Measurements from ENCODE around the gene PPM1A. TPM values are rescaled to one million over a fixed set of nuclear protein-coding genes. Genes with fewer than 3 reads are reported as not detected.

PPM1A gene
- total and polyA plus RNA-seq, 2 of the 13 experiments (the other 11 are each of a cell fraction or from before 2014, with no cell fraction given) = 23.3 to 29.8 TPM

DNA sequence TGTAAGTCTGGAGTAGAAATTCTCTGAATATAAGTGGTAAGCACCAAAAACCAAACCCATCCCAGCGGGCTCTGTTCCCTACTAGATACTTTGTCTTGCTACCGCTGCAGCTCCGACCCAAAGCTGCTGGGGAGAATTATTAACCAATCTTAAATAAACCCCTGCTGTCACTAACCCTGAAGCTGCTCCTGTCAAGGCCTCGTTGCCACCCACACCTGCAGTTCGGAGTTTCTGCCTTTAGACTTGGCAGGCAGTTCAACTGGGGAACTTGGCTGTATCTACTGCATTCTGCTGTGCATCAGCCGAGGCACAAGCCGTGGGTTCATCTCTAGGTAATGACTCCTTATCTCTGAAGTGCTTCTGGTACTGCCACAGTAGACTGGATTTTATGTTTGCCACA is 55.5 kb downstream of the PPM1A start:
- DNase-seq (ENCODE audit: low spot score) = peak; percentile 56
- Histone ChIP-seq H3K9ac (ENCODE audit: insufficient read depth, low read depth, low read length) (no peak overlapping the region), H2AFZ (ENCODE audit: low read length) (no peak overlapping the region), H3K4me3 (replicated peaks in 1 of 3; ENCODE audit: insufficient read depth in 1 of 3, low read depth in 2 of 3, low read length in 3 of 3) (no peak overlapping the region), H3K9me3 (ENCODE audit: low read length) (no peaks in the 10 kb centered on the region), H3K36me3 (replicated peaks in 1 of 2; ENCODE audit: control insufficient read depth in 1 of 2, insufficient read depth in 2 of 2, low read length in 2 of 2) (no peaks in the 10 kb centered on the region), H3K4me1 (ENCODE audit: insufficient read depth, low read length) (peaks cover 17% of the 10 kb centered on the region), H3K27ac (ENCODE audit: extremely low read length, insufficient read depth, low read length) (no peak overlapping the region), H3K4me2 (ENCODE audit: low read depth, low read length) (peak overlapping the region; percentile 15), H3K27me3 (ENCODE audit: control insufficient read depth in 1 of 2, insufficient read depth in 2 of 2, low read length in 2 of 2) (no peaks in the 10 kb centered on the region), H4K20me1 (ENCODE audit: insufficient read depth, low read length) (no peaks in the 10 kb centered on the region), H3K79me2 (ENCODE audit: insufficient read depth, low read length) (no peaks in the 10 kb centered on the region)
- peak; percentile 97 for ATAC-seq
- ChIA-PET POLR2A (no interaction called here), CTCF (ENCODE audit: low intra/inter-chr PET ratio, low total read pairs) (no interaction called here)
- intact Hi-C loops (cut with micrococcal nuclease; ENCODE audit: unreplicated experiment) (no loop called here), in situ Hi-C loops (cut with HindIII; ENCODE audit: extremely low pct_ligation_motif_present, low pct_unique_long_range_greater_than_20kb) (no loop called here)
- WGBS (ENCODE audit: low lambda C conversion rate) = 8% methylated on average over 6 of the region's 7 CpGs
- FAIRE-seq = peak; percentile 84
- no TSS peak for BruUV-seq (replicated peaks)
- TF ChIP-seq, protein P1, sequence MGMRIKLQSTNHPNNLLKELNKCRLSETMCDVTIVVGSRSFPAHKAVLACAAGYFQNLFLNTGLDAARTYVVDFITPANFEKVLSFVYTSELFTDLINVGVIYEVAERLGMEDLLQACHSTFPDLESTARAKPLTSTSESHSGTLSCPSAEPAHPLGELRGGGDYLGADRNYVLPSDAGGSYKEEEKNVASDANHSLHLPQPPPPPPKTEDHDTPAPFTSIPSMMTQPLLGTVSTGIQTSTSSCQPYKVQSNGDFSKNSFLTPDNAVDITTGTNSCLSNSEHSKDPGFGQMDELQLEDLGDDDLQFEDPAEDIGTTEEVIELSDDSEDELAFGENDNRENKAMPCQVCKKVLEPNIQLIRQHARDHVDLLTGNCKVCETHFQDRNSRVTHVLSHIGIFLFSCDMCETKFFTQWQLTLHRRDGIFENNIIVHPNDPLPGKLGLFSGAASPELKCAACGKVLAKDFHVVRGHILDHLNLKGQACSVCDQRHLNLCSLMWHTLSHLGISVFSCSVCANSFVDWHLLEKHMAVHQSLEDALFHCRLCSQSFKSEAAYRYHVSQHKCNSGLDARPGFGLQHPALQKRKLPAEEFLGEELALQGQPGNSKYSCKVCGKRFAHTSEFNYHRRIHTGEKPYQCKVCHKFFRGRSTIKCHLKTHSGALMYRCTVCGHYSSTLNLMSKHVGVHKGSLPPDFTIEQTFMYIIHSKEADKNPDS (CRISPR knock-in tag; IDR thresholded peaks at IDR 0.05) = no peak
- TF ChIP-seq, protein P2, sequence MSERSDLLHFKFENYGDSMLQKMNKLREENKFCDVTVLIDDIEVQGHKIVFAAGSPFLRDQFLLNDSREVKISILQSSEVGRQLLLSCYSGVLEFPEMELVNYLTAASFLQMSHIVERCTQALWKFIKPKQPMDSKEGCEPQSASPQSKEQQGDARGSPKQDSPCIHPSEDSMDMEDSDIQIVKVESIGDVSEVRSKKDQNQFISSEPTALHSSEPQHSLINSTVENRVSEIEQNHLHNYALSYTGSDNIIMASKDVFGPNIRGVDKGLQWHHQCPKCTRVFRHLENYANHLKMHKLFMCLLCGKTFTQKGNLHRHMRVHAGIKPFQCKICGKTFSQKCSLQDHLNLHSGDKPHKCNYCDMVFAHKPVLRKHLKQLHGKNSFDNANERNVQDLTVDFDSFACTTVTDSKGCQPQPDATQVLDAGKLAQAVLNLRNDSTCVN (CRISPR knock-in tag; IDR thresholded peaks at IDR 0.05; ENCODE audit: borderline replicate concordance) = no peak
- TF ChIP-seq NR2C2 (CRISPR knock-in tag; IDR thresholded peaks at IDR 0.05; ENCODE audit: borderline replicate concordance) = no peak
- no peak for TF ChIP-seq CEBPB (IDR thresholded peaks at IDR 0.05; ENCODE audit: borderline replicate concordance, low read depth, low read length)
- no peak for TF ChIP-seq ZFP36L2 (CRISPR knock-in tag; IDR thresholded peaks at IDR 0.05)
- no peak for TF ChIP-seq FIP1L1 (IDR thresholded peaks at IDR 0.05; ENCODE audit: borderline replicate concordance, insufficient read depth, low read depth, low read length)
- TF ChIP-seq, protein P3, sequence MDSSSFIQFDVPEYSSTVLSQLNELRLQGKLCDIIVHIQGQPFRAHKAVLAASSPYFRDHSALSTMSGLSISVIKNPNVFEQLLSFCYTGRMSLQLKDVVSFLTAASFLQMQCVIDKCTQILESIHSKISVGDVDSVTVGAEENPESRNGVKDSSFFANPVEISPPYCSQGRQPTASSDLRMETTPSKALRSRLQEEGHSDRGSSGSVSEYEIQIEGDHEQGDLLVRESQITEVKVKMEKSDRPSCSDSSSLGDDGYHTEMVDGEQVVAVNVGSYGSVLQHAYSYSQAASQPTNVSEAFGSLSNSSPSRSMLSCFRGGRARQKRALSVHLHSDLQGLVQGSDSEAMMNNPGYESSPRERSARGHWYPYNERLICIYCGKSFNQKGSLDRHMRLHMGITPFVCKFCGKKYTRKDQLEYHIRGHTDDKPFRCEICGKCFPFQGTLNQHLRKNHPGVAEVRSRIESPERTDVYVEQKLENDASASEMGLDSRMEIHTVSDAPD (CRISPR knock-in tag; IDR thresholded peaks at IDR 0.05) = no peak
- no peak for TF ChIP-seq NFAT5 (CRISPR knock-in tag; IDR thresholded peaks at IDR 0.05)
- TF ChIP-seq AGO2 (optimal IDR thresholded peaks at IDR 0.05; ENCODE audit: low read depth, low read length) = no peak
- TF ChIP-seq MTERF4 (CRISPR knock-in tag; IDR thresholded peaks at IDR 0.05) = no peak
- TF ChIP-seq FLYWCH1 (CRISPR knock-in tag; IDR thresholded peaks at IDR 0.05) = no peak
